ENCODE results near the gene TTC27. TPM values are rescaled to one million over a fixed set of nuclear protein-coding genes. Genes with fewer than 3 reads are reported as not detected.

Gene TTC27
- total and polyA plus RNA-seq, 10 of the 15 experiments (the other 5 are each of a cell fraction or from before 2014, with no cell fraction given) = 20.4 to 34.9 (median 26.0) TPM

- ChIA-PET POLR2A (interaction anchor here (0.6 to 1.9 kb wide), 2 partner anchors 12 to 851 kb away, joined by 3 to 4 read pairs; no protein-coding TSS in a partner anchor), SMC1A (ENCODE audit: uncharacterized antibody, unreplicated experiment) (interaction anchor here (1.8 kb wide), 1 partner anchor 8 kb away, joined by 3 read pairs; no protein-coding TSS in a partner anchor), CTCF (no interaction called here), RAD21 (ENCODE audit: unreplicated experiment) (no interaction called here)
- H4K20me1 ChIP-seq (ENCODE audit: control insufficient read depth, insufficient read depth) = no peaks in the 10 kb centered on the region
- H3K4me2 ChIP-seq (ENCODE audit: control insufficient read depth, insufficient read depth) = no peak overlapping the region
- H3K79me2 ChIP-seq (ENCODE audit: control insufficient read depth, insufficient read depth, low read length) = no peaks in the 10 kb centered on the region
- H3K4me3 ChIP-seq = no peak overlapping the region
- WGBS (ENCODE audit: insufficient coverage, insufficient replicate concordance, low lambda C conversion rate, missing lambda C conversion rate) = 60% methylated on average over 4 of the region's 4 CpGs
- no peaks in the 10 kb centered on the region for H3K9me3 ChIP-seq (replicated peaks; ENCODE audit: control insufficient read depth, insufficient read depth, low read length)
- no peak overlapping the region for H2AFZ ChIP-seq (ENCODE audit: control insufficient read depth, low read depth, low read length)
- no peaks in the 10 kb centered on the region for H3K4me1 ChIP-seq (ENCODE audit: control insufficient read depth, insufficient read depth, low read length)
- ATAC-seq = no peak
- no peak for TF ChIP-seq TARDBP (IDR thresholded peaks at IDR 0.05; ENCODE audit: borderline replicate concordance)
- TF ChIP-seq EGR1 (IDR thresholded peaks at IDR 0.05; ENCODE audit: borderline replicate concordance in 1 of 2, low read depth in 2 of 2, low read length in 2 of 2) = no peak
- TF ChIP-seq E2F4 (IDR thresholded peaks at IDR 0.05; ENCODE audit: low read depth, low read length) = no peak
- in situ Hi-C loops (cut with MboI) = no loop called here
- H3K36me3 ChIP-seq (ENCODE audit: control insufficient read depth in 2 of 2, insufficient read depth in 2 of 2, low read length in 1 of 2) = no peaks in the 10 kb centered on the region
- no peak for FAIRE-seq
- no peak overlapping the region for H3K27ac ChIP-seq (ENCODE audit: control insufficient read depth, insufficient read depth)
- no TSS peak for BruUV-seq (replicated peaks)
- DNase-seq (ENCODE audit: low read depth, low spot score) = no peak
- intact Hi-C loops (cut with micrococcal nuclease; ENCODE audit: unreplicated experiment) = no loop called here
- H3K9ac ChIP-seq (ENCODE audit: control insufficient read depth, insufficient read depth, low read length) = no peak overlapping the region
- no peaks in the 10 kb centered on the region for H3K27me3 ChIP-seq (replicated peaks in 1 of 2; ENCODE audit: control insufficient read depth in 2 of 2, insufficient read depth in 2 of 2, low read length in 1 of 2)
These were observed 83.4 kb downstream of the TTC27 start for GRCh38 chr2:32711219-32711618.

- DNase-seq (ENCODE audit: low read depth, low spot score) (no peak), ATAC-seq (no peak), FAIRE-seq (no peak)
- Histone ChIP-seq H2AFZ (ENCODE audit: control insufficient read depth, low read depth, low read length) (no peak overlapping the region), H3K27me3 (replicated peaks in 1 of 2; ENCODE audit: control insufficient read depth in 2 of 2, insufficient read depth in 2 of 2, low read length in 1 of 2) (no peaks in the 10 kb centered on the region), H3K4me1 (ENCODE audit: control insufficient read depth, insufficient read depth, low read length) (no peaks in the 10 kb centered on the region), H3K9me3 (replicated peaks; ENCODE audit: control insufficient read depth, insufficient read depth, low read length) (no peaks in the 10 kb centered on the region), H4K20me1 (ENCODE audit: control insufficient read depth, insufficient read depth) (no peaks in the 10 kb centered on the region), H3K79me2 (ENCODE audit: control insufficient read depth, insufficient read depth, low read length) (no peaks in the 10 kb centered on the region), H3K36me3 (ENCODE audit: control insufficient read depth in 2 of 2, insufficient read depth in 2 of 2, low read length in 1 of 2) (no peaks in the 10 kb centered on the region), H3K27ac (ENCODE audit: control insufficient read depth, insufficient read depth) (no peak overlapping the region), H3K9ac (ENCODE audit: control insufficient read depth, insufficient read depth, low read length) (no peak overlapping the region), H3K4me2 (ENCODE audit: control insufficient read depth, insufficient read depth) (no peak overlapping the region), H3K4me3 (no peak overlapping the region)
- ChIA-PET RAD21 (ENCODE audit: unreplicated experiment) (no interaction called here), POLR2A (interaction anchor here (1.9 kb wide), 1 partner anchor 13 kb away, joined by 4 read pairs; no protein-coding TSS in a partner anchor), CTCF (no interaction called here), SMC1A (ENCODE audit: uncharacterized antibody, unreplicated experiment) (interaction anchor here (0.5 kb wide), 1 partner anchor 190 kb away, joined by 3 read pairs; no protein-coding TSS in a partner anchor)
- BruUV-seq (replicated peaks) = no TSS peak
- in situ Hi-C loops (cut with MboI) = no loop called here
- 99% methylated on average over 4 of the region's 4 CpGs for WGBS (ENCODE audit: insufficient coverage, insufficient replicate concordance, low lambda C conversion rate, missing lambda C conversion rate)
- intact Hi-C loops (cut with micrococcal nuclease; ENCODE audit: unreplicated experiment) = no loop called here
- TF ChIP-seq SUZ12 (IDR thresholded peaks at IDR 0.05; ENCODE audit: unreplicated experiment) = no peak
- TF ChIP-seq TCF3 (IDR thresholded peaks at IDR 0.05; ENCODE audit: borderline replicate concordance, insufficient read depth, low read depth, low read length) = no peak
- no peak for TF ChIP-seq POLR2A (IDR thresholded peaks at IDR 0.05; ENCODE audit: low read depth, low read length)
- no peak for TF ChIP-seq ATF2 (IDR thresholded peaks at IDR 0.05; ENCODE audit: low read length)
- no peak for TF ChIP-seq ESRRA (IDR thresholded peaks at IDR 0.05; ENCODE audit: low read length)
- TF ChIP-seq BRCA1 (IDR thresholded peaks at IDR 0.05; ENCODE audit: low read depth, low read length) = no peak
- no peak for TF ChIP-seq YBX1 (IDR thresholded peaks at IDR 0.05)
- no peak for TF ChIP-seq RB1 (IDR thresholded peaks at IDR 0.05; ENCODE audit: borderline replicate concordance)
- TF ChIP-seq FOXM1 (IDR thresholded peaks at IDR 0.05; ENCODE audit: low read depth, low read length) = no peak
- no peak for TF ChIP-seq CEBPB (IDR thresholded peaks at IDR 0.05; ENCODE audit: borderline replicate concordance in 1 of 2, low read depth in 2 of 2, low read length in 2 of 2)
- TF ChIP-seq BCL11A (IDR thresholded peaks at IDR 0.05; ENCODE audit: low read depth, low read length) = no peak
These were observed 84.2 kb downstream of the TTC27 start for GRCh38 chr2:32711908-32712501.
